UCSD-AML1 (cell line): Measurements from ENCODE around the gene CHMP4B.

Experiments used
- DNase-seq: peaks from one replicate; lab custom pipeline; 2025; ENCODE audit not compliant: unreplicated experiment; lab: John Stamatoyannopoulos, UW

The CHMP4B gene

DNA sequence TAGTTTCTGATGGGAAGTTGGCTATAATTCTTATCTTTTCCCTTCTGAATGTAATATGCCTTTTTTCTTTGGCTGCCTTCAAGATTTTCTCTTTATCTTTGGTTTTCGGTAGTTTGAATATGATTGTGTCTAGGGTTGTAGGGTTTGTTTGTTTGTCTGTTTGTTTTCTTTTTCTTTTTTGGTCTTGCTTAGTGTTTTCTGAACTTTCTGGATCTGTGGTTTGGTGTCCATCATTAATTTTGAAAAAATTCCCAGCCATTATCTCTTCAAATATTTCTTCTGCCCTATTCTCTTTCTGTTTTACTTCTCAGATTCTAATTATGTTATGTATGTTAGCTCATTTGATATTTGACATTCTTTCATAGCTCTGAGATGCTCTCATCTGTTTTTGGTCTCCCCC lies 79.4 kb downstream of the CHMP4B start:
- DNase-seq = no peak

DNA sequence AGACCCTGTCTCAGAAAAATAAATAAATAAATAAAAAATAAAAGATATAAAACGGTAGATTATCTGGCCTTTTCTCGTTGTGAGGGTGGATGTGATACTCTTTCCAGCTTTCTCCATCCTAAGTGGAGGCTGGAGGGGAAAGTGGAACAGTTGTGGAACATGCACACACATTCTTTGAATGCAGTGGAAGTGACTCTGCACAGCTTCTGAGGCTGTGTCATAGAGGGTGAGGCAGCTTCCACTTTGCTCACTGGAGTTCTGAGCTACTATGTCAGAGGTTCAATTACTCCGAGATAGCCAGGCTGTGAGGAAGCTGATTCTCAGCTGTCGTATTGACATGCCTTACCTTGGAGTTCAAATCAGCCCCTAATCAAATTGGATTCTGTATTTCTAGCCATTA lies 82.2 kb downstream of the CHMP4B start:
- DNase-seq = no peak

- no peak for DNase-seq
These were observed 83.7 kb downstream of the CHMP4B start for GRCh38 chr20:33894798-33895197.

DNA sequence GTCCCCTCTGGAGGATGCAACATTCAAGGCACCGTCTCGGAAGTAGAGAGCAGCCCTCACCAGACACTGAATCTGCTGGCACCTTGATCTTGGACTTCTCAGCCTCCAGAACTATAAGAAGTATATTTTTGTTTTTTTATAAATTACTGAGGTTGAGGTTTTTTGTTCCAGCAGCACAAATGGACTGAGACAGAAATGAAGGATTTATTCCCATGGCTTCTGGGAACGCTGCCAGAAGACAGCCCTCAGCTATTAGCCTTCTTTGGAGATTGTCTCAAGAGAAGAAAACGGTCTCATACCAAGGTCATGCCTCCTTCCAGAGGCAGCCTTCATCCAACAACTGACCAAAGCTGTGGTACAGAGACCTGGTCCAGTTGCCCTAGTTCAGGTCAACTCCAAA lies 85.4 kb downstream of the CHMP4B start:
- no peak for DNase-seq

DNA sequence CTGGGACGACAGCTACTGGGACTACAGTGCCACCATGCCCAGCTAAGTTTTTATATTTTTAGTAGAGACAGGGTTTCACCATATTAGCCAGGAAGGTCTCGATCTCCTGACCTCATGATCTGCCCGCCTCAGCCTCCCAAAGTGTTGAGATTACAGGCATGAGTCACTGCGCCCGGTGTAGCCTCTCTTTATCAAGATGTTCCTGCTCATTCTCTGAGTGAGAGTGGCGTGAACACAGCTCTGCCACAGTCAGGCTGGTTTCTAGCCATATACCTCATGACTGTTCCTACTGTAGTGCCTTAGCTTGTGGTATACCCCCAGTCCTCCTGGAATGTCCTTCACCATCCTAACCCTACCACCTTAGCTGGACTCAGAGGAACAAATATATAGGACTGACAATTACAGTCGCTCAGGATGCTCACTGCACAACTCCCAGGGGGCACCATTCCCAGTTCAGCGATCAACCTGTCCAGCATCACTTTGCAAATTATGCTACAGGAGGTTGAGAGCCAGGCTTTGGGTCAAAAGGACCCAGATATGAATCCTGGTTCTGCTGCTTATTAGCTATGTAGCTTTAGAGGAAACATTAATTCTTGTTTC lies 86.3 kb downstream of the CHMP4B start:
- no peak for DNase-seq

GRCh38 chr20:33899106-33899505 lies 88.0 kb downstream of the CHMP4B start:
- DNase-seq = no peak

DNA sequence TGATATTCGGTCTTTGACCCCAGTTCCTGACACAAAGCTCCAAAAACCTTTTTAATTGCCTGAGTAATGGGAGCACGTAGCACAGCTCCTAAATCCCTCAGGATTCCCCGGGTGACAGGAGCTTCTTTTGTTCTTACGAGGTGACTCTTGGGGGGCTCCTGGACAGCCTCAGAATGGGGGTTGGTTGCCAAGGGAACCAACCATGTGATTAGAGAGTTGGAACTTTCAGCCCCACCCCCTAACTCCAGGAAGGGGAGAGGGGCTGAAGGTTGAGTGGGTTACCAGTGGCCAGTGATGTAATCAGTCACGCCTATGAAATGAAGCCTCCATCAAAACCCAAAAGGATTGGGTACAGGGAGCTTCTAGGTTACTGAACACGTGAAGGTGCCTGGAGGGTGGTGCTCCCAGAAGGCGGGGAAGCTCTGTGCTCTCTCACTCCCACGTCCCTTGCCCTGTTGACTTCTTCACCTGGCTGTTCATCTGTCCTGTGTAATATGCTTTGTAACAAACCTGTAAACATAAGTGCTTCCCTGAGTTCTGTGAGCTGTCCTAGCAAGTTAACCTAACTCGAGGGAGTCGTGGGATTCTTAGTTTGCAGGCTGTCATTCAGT lies 89.5 kb downstream of the CHMP4B start:
- no peak for DNase-seq

DNA sequence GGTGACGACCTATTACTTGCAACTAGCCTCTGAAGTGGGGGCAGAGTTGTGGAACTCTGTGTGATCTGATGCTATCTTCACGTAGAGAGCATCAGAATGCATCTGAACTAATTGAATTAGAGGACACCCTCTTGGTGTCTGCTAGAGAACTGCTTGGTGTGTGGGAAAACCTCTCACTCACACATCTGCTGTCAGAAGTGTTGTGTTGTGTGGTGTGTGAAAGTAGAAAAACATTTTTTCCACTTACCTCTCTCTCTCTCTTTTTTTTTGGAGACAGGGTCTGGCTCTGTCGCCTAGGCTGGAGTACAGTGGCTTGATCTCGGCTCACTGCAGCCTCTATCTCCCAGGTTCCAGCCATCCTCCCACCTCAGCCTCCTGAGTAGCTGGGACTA lies 90.0 kb downstream of the CHMP4B start:
- DNase-seq = no peak

DNA sequence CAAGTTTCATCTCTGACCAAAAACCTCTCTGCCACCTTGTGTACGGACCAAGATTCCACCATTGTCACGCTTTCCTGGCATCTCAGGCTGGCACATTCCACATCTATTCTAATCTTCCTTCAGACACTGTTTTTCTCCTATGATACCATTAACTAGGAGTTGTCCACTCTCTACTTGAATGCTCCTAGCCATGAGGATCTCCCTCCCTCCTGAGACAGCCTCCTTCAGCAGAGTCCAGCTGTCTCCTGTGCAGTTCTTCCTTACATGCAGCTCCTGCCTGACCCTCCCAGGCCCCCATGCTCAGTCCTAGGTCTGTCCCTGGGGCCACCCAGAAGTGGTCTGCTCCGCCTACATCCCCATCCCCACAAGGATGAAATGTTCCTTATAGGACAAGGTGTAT lies 90.9 kb downstream of the CHMP4B start:
- no peak for DNase-seq
